H1 (cell line): ENCODE results near the gene VPS52. TPM values are rescaled to one million over a fixed set of nuclear protein-coding genes. Genes with fewer than 3 reads are reported as not detected.
A peak's percentile ranks its signal among the peaks of the same experiment; 100 is the strongest.

Experiments
- CTCF ChIA-PET: fragments of 300-600 bp; sonication (Branson Sonifier 250); formaldehyde crosslinking; loops from one replicate; lab custom pipeline; 2021; ENCODE audit not compliant: partially characterized antibody; lab: Charles Lee
- POLR2A ChIA-PET: fragments of 300-600 bp; sonication (Branson Sonifier 250); formaldehyde crosslinking; loops from one replicate; lab custom pipeline; 2021; ENCODE audit warnings: inconsistent platforms; ENCODE audit not compliant: partially characterized antibody; lab: Charles Lee
- DNase-seq, 2 experiments: peaks; one replicate each; pipeline versions ENCODE4 v3.0.0 to v3.0.0-alpha.2; 2010 to 2022; ENCODE audit warnings: low spot score in 2 of 2, low read depth in 1 of 2, mixed read lengths in 1 of 2
- FAIRE-seq: peaks from 2 replicates; lab custom pipeline; 2011; peaks lifted over from hg19 to GRCh38; lab: Jason Lieb, UNC
- H2AFZ ChIP-seq: 2 replicates; pipeline ENCODE4 v1.8.1; 2012; ENCODE audit warnings: low read length, inconsistent platforms
- H2AK5ac ChIP-seq: 2 replicates; pipeline ENCODE4 v1.6.1; 2013; ENCODE audit warnings: low read depth, low read length
- H2BK120ac ChIP-seq: replicated peaks from 2 replicates; pipeline ENCODE3; 2013; ENCODE audit warnings: low read depth, low read length, inconsistent platforms
- H2BK12ac ChIP-seq: 2 replicates; pipeline ENCODE4 v1.6.1; 2013; ENCODE audit warnings: low read depth, low read length
- H2BK15ac ChIP-seq: 2 replicates; pipeline ENCODE4 v1.6.1; 2013; ENCODE audit warnings: low read length
- H2BK20ac ChIP-seq: 2 replicates; pipeline ENCODE4 v1.6.1; 2013; ENCODE audit warnings: low read length
- H2BK5ac ChIP-seq: 2 replicates; pipeline ENCODE4 v1.6.1; 2013; ENCODE audit warnings: low read depth, low read length
- H3K14ac ChIP-seq: 2 replicates; pipeline ENCODE4 v1.6.1; 2013; ENCODE audit warnings: inconsistent platforms; ENCODE audit not compliant: insufficient read length
- H3K18ac ChIP-seq: 2 replicates; pipeline ENCODE4 v1.6.1; 2013; ENCODE audit warnings: low read length; ENCODE audit errors: extremely low read depth
- H3K23ac ChIP-seq: 2 replicates; pipeline ENCODE4 v1.6.1; 2013; ENCODE audit warnings: inconsistent platforms; ENCODE audit not compliant: insufficient read length
- H3K23me2 ChIP-seq: 2 replicates; pipeline ENCODE4 v1.6.1; 2013; ENCODE audit warnings: low read depth, low read length
- H3K27ac ChIP-seq: 2 replicates; pipeline ENCODE4 v1.6.1; 2011; ENCODE audit warnings: low read depth, low read length, inconsistent platforms
- H3K27me3 ChIP-seq, 4 experiments: replicated peaks in 1 of 4; 1 replicate in 1 of 4; 2 replicates in 3 of 4; pipeline versions ENCODE4 v1.6.1 to v1.8.1; 2011 to 2013; ENCODE audit warnings: low read length in 3 of 4, mild to moderate bottlenecking in 3 of 4, inconsistent platforms in 2 of 4, mixed read lengths in 2 of 4, moderate library complexity in 1 of 4; ENCODE audit not compliant: control insufficient read depth in 3 of 4, insufficient read depth in 3 of 4; ENCODE audit errors: extremely low read depth in 1 of 4
- H3K36me3 ChIP-seq, 4 experiments: 2 replicates each; pipeline versions ENCODE4 v1.6.1 to v1.8.1; 2011 to 2013; ENCODE audit warnings: mild to moderate bottlenecking in 4 of 4, low read length in 3 of 4, moderate library complexity in 2 of 4, control low read depth in 1 of 4, inconsistent platforms in 1 of 4; ENCODE audit not compliant: insufficient read depth in 4 of 4, control insufficient read depth in 2 of 4
- H3K4ac ChIP-seq: replicated peaks from 2 replicates; pipeline ENCODE3; 2013; ENCODE audit warnings: low read length, low read depth, mixed read lengths, inconsistent platforms; ENCODE audit not compliant: insufficient read length
- H3K4me1 ChIP-seq, 4 experiments: replicated peaks in 1 of 4; 1 replicate in 1 of 4; 2 replicates in 3 of 4; pipeline versions ENCODE4 v1.6.1 to v1.8.1; 2011 to 2013; ENCODE audit warnings: low read length in 3 of 4, inconsistent platforms in 2 of 4, mixed read lengths in 1 of 4; ENCODE audit not compliant: insufficient read depth in 4 of 4, control insufficient read depth in 3 of 4
- H3K4me2 ChIP-seq, 2 experiments: 2 replicates each; pipeline versions ENCODE4 v1.6.1 to v1.8.1; 2011 to 2013; ENCODE audit warnings: low read depth in 2 of 2, low read length in 2 of 2, control low read depth in 1 of 2, inconsistent platforms in 1 of 2, mild to moderate bottlenecking in 1 of 2; ENCODE audit not compliant: insufficient read depth in 1 of 2
- H3K4me3 ChIP-seq, 4 experiments: fragments of 200-600, 300-600 bp in 1 of 4; sonication (generic), shearing (Covaris generic), sonication (Bioruptor Twin) in 1 of 4; 2 replicates each; pipeline versions ENCODE4 v1.5.1 to v1.8.1; 2011 to 2016; ENCODE audit warnings: low read length in 4 of 4, low read depth in 3 of 4, control low read depth in 2 of 4, inconsistent platforms in 2 of 4, mild to moderate bottlenecking in 2 of 4, mixed read lengths in 1 of 4, moderate library complexity in 1 of 4; ENCODE audit not compliant: insufficient read depth in 2 of 4; ENCODE audit errors: extremely low read depth in 1 of 4
- H3K56ac ChIP-seq: replicated peaks from 2 replicates; pipeline ENCODE3; 2013; ENCODE audit warnings: low read depth, mild to moderate bottlenecking, mixed read lengths, low read length, inconsistent platforms; ENCODE audit not compliant: insufficient read length
- H3K79me1 ChIP-seq: 2 replicates; pipeline ENCODE4 v1.6.1; 2013; ENCODE audit warnings: low read depth, low read length, control low read depth
- H3K79me2 ChIP-seq, 2 experiments: 2 replicates each; pipeline versions ENCODE4 v1.6.1 to v1.8.1; 2012 to 2013; ENCODE audit warnings: low read length in 2 of 2, mild to moderate bottlenecking in 2 of 2, inconsistent platforms in 1 of 2; ENCODE audit not compliant: insufficient read depth in 2 of 2, control insufficient read depth in 1 of 2
- H3K9ac ChIP-seq, 4 experiments: replicated peaks in 1 of 4; 1 replicate in 1 of 4; 2 replicates in 3 of 4; pipeline versions ENCODE4 v1.6.1 to v1.8.1; 2011 to 2013; ENCODE audit warnings: low read depth in 3 of 4, low read length in 3 of 4, control low read depth in 2 of 4, mild to moderate bottlenecking in 2 of 4, moderate library complexity in 2 of 4, inconsistent platforms in 1 of 4; ENCODE audit errors: extremely low read depth in 1 of 4
- H3K9me3 ChIP-seq, 2 experiments: 2 replicates each; pipeline versions ENCODE4 v1.6.1 to v1.8.1; 2012 to 2013; ENCODE audit warnings: mild to moderate bottlenecking in 2 of 2, moderate library complexity in 2 of 2, control low read depth in 1 of 2, inconsistent platforms in 1 of 2, low read depth in 1 of 2, low read length in 1 of 2, mixed read lengths in 1 of 2; ENCODE audit not compliant: insufficient read depth in 2 of 2
- H4K20me1 ChIP-seq, 2 experiments: replicated peaks in 1 of 2; 2 replicates each; pipeline versions ENCODE3 to v1.8.1; 2011 to 2013; ENCODE audit warnings: inconsistent platforms in 2 of 2, low read length in 2 of 2, mild to moderate bottlenecking in 1 of 2; ENCODE audit not compliant: insufficient read depth in 2 of 2, control insufficient read depth in 1 of 2
- H4K5ac ChIP-seq: 2 replicates; pipeline ENCODE4 v1.6.1; 2013; ENCODE audit warnings: low read length, low read depth, mixed read lengths, inconsistent platforms; ENCODE audit not compliant: insufficient read length
- H4K8ac ChIP-seq: 2 replicates; pipeline ENCODE4 v1.8.0; 2013; ENCODE audit warnings: mild to moderate bottlenecking, moderate library complexity, low read length, inconsistent platforms; ENCODE audit not compliant: insufficient read depth; ENCODE audit errors: extremely low read depth
- H4K91ac ChIP-seq: replicated peaks from 2 replicates; pipeline ENCODE3; 2013; ENCODE audit warnings: low read length, mixed read lengths, inconsistent platforms; ENCODE audit not compliant: insufficient read length
- EZH2 ChIP-seq: fragments of 200-600 bp; sonication (generic); IDR thresholded peaks from 2 replicates; pipeline ENCODE4 v1.7.1; 2012; ENCODE audit warnings: low read depth, mild to moderate bottlenecking, moderate library complexity, low read length, inconsistent platforms; ENCODE audit not compliant: severe bottlenecking
- WGBS, 2 experiments: shearing (Covaris generic) in 1 of 2; methylation state at CpG; one replicate each; pipeline versions ENCODE4 v1.1.6 to v1.1.7; 2013 to 2015; ENCODE audit warnings: low lambda C conversion rate in 2 of 2, mixed read lengths in 2 of 2, inconsistent platforms in 1 of 2, low coverage in 1 of 2, missing lambda C conversion rate in 1 of 2; ENCODE audit not compliant: insufficient replicate concordance in 2 of 2, insufficient coverage in 1 of 2, insufficient read length in 1 of 2; ENCODE audit errors: extremely low coverage in 1 of 2, missing lambda C conversion rate in 1 of 2; 5-methylcytosine and 5-hydroxymethylcytosine counted together
- polyA plus RNA-seq, 7 experiments: library from polyadenylated mRNA; depleted of rRNA in 3 of 7; stranded (reverse) in 5 of 7; unstranded in 2 of 7; fragments of >200 nt in 5 of 7; fragments of 200-250 nt in 2 of 7; gene quantifications; 1 replicate in 5 of 7; 2 replicates in 1 of 7; 4 replicates in 1 of 7; pipeline versions ENCODE4 v1.2.1 to v1.2.3, GENCODE V29; 2011 to 2013; ENCODE audit warnings: missing spikeins in 2 of 7, mixed read lengths in 2 of 7
- total RNA-seq: library from RNA; stranded (reverse); fragmentation: NEBNext Ultra II Directional; extraction: Animal tissue kit (Norgen Biotek cat#: 25700); gene quantifications from 2 replicates; pipeline ENCODE4 v1.2.1, GENCODE V29; 2021

Gene VPS52
- total and polyA plus RNA-seq, 2 of the 8 experiments (the other 6 are each of a cell fraction or from before 2014, with no cell fraction given) = 36.5 to 86.3 TPM

DNA sequence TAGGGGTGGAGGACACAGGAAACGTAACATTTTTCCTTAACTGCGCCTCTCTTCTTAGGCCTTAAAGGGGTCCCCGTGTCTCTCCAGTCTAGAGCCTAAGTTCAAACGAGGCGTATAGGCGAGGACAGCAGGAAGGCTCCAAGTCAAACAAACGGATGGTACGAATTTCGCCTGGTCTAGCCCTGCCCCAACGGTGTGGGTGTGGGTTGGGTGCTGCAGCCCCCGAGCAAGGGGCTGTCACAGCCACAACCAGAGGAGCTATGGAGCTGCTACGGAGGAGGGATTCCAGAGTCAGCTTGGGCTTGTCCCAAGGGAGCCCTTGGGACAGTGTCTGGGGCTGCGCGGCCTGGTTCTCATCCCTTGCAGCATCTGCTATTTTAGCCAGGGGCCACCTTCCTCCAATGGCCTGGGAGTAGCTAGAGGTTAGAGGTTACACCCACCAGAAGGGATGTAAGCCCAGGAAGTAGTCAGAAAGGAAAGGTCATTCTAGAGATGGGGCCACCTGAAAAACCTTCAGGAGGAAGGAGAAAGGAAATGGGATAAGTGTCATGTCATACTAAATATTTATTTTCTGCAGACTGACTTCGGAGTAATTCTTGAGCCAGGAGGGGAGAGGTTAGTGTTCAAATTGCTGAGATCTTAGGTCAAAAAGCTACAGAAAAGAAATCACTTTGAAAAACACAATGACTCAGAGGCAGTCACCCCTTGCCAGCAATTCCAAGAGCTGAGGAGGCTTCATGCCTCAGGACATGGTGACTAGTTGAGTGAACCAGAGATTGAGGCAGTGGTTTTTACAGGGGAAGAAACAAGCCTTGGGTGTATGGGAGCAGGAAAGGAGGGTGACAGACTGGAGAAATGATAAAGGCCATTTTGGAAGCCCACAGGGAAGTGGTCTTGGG is 21.7 kb downstream of the VPS52 start:
- H2AK5ac ChIP-seq = no peak overlapping the region
- TF ChIP-seq EZH2 = no peak

More for the DNA sequence above, 21.7 kb downstream of the VPS52 start:
- no peak overlapping the region for H4K8ac ChIP-seq
- no peak overlapping the region for H2BK120ac ChIP-seq
- no peaks in the 10 kb centered on the region for H3K9me3 ChIP-seq
- H3K9ac ChIP-seq = peak overlapping the region; percentile 40 to 72 (median 57)
- no peak overlapping the region for H2BK15ac ChIP-seq
- H3K4ac ChIP-seq = no peak overlapping the region
- ChIA-PET POLR2A (interaction anchor here (0.9 to 3.0 kb wide), 20 partner anchors 9 to 282 kb away, joined by 3 to 26 read pairs (median 4); partner anchors contain the start of genes B3GALT4, RING1, RPS18 and VPS52), CTCF (interaction anchor here (0.7 to 7.9 kb wide), 17 partner anchors 10 to 249 kb away, joined by 3 to 107 read pairs (median 8); partner anchors contain the start of genes B3GALT4, HSD17B8 and RING1)
- H2BK20ac ChIP-seq = no peak overlapping the region
- peaks cover 9% of the 10 kb centered on the region; the same call in 1 of the 2 replicates for H3K23me2 ChIP-seq
- H4K20me1 ChIP-seq = no peaks in the 10 kb centered on the region
- H4K5ac ChIP-seq = no peak overlapping the region
- peak overlapping the region; percentile 33 to 73 (median 70) for H3K4me3 ChIP-seq
- H3K56ac ChIP-seq = no peak overlapping the region
- no peak overlapping the region for H3K14ac ChIP-seq
- no peaks in the 10 kb centered on the region for H3K79me1 ChIP-seq
- H3K27ac ChIP-seq = peak overlapping the region; percentile 44; the same call in 1 of the 2 replicates
- WGBS, 2 experiments = 33% methylated on average over 15 of the region's 15 CpGs; no CpG with 5 or more reads in 1 of the 2 experiments
- FAIRE-seq = no peak
- peaks cover 0 to 10% (median 7%) of the 10 kb centered on the region in 4 experiments; a peak in 4 of 7 replicates for H3K4me1 ChIP-seq
- peaks cover 0 to 21% (median 11%) of the 10 kb centered on the region in 4 experiments; a peak in 6 of 7 replicates for H3K27me3 ChIP-seq
- H3K36me3 ChIP-seq = peaks cover 0 to 2% (median 0%) of the 10 kb centered on the region in 4 experiments; a peak in 1 of 8 replicates
- no peak overlapping the region for H2BK12ac ChIP-seq
- no peak for DNase-seq
- no peak overlapping the region for H4K91ac ChIP-seq
- peak overlapping the region; percentile 5; the same call in 1 of the 2 replicates for H2BK5ac ChIP-seq
- no peak overlapping the region for H3K23ac ChIP-seq
- H3K18ac ChIP-seq = no peak overlapping the region
- peak overlapping the region; percentile 63 to 98 for H3K4me2 ChIP-seq
- H2AFZ ChIP-seq = 0 out of 2 replicates have a peak overlapping the region, but pooled peaks have one; percentile 77
- no peaks in the 10 kb centered on the region for H3K79me2 ChIP-seq
